Keratinocyte (primary cell): ENCODE measurements around the gene SNX8.

Source experiments
- EZH2 ChIP-seq: IDR thresholded peaks from one replicate; pipeline ENCODE4 v1.6.1; 2012; ENCODE audit warnings: inconsistent platforms, mild to moderate bottlenecking, low read length, moderate library complexity
- TF ChIP-seq, protein P1 (sequence below), 3 experiments: IDR thresholded peaks in 1 of 3; conservative IDR thresholded peaks in 1 of 3; optimal IDR thresholded peaks in 1 of 3; 2 replicates in 2 of 3; 3 replicates in 1 of 3; pipeline versions ENCODE3 to v1.5.1; 2011; ENCODE audit warnings: low read length in 3 of 3, mild to moderate bottlenecking in 3 of 3, moderate library complexity in 2 of 3, control low read depth in 1 of 3, inconsistent platforms in 1 of 3; ENCODE audit not compliant: insufficient read depth in 2 of 3; ENCODE audit errors: extremely low read depth in 1 of 3

DNA sequence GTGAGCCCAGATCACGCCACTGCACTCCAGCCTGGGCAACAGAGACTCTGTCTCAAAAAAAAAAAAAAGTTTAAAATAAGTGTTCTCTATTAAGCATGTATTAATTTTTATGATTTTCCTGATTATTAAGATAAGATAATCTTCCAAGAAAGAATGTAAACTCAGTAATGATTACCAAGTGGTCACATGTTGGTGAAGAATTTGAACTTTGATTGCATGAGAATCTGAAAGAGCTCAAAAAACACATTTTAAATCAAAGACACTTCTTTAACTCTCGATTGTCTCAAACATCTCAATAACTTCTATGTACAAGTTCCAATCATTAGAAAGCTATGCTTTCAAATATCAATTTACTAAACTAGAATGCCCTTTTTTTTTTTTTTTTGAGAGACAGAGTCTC is 33.8 kb downstream of the SNX8 start:
- TF ChIP-seq, protein P1, sequence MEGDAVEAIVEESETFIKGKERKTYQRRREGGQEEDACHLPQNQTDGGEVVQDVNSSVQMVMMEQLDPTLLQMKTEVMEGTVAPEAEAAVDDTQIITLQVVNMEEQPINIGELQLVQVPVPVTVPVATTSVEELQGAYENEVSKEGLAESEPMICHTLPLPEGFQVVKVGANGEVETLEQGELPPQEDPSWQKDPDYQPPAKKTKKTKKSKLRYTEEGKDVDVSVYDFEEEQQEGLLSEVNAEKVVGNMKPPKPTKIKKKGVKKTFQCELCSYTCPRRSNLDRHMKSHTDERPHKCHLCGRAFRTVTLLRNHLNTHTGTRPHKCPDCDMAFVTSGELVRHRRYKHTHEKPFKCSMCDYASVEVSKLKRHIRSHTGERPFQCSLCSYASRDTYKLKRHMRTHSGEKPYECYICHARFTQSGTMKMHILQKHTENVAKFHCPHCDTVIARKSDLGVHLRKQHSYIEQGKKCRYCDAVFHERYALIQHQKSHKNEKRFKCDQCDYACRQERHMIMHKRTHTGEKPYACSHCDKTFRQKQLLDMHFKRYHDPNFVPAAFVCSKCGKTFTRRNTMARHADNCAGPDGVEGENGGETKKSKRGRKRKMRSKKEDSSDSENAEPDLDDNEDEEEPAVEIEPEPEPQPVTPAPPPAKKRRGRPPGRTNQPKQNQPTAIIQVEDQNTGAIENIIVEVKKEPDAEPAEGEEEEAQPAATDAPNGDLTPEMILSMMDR (optimal IDR thresholded peaks at IDR 0.05 in 1 of 3, IDR thresholded peaks at IDR 0.05 in 1 of 3, conservative IDR thresholded peaks at IDR 0.05 in 1 of 3; ENCODE audit: extremely low read depth in 1 of 3, insufficient read depth in 2 of 3, low read length in 3 of 3), result no peak
- no peak for TF ChIP-seq EZH2
